IPS-18c (cell line): ENCODE results near the gene SAMD10.

Experiments used
- H3K4me3 ChIP-seq: 2 replicates; pipeline ENCODE4 v1.7.0; 2013; ENCODE audit warnings: low read depth, mild to moderate bottlenecking, low read length, moderate library complexity; ENCODE audit not compliant: insufficient read depth
- H3K9me3 ChIP-seq: one replicate; pipeline ENCODE4 v1.6.1; 2013; ENCODE audit warnings: mild to moderate bottlenecking, low read length, moderate library complexity; ENCODE audit not compliant: control insufficient read depth, insufficient read depth

SAMD10 gene

DNA sequence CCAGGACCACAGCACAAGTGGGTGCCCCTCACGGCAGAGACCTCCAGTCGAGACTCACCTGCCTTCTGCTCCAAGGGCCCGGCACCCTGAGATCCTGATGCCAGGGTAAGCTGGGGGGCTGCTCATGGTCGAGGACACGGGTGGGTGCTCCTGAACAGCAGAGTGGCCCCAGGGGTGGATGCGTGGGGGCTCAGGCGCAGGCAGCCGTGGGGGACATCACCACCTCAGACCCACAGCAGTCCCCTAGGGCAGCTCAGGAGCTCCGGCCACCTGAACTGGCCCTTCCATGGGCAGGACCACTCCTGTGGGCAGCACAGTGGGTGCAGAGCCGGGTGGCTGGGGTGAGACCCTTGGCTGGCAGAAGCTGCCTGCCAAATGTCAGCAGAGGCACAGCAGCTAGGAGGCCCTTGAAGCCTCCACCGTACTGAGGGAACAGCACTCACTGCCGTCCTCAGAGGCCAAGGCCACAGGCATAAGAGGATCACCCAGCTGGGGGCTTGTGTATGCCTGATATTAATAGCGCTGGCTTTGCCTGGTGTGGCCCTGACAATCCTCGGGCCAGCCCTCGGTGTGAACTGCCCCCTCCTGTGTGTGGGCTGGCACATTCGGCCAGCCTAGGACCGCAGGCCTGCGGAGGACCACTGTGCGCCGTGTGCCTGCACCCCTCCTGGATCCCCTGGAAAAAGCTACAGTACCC is 28.6 kb downstream of the SAMD10 start:
- no peaks in the 10 kb centered on the region for H3K9me3 ChIP-seq
- H3K4me3 ChIP-seq, result no peak overlapping the region

- no peaks in the 10 kb centered on the region for H3K9me3 ChIP-seq
- H3K4me3 ChIP-seq, result no peak overlapping the region
Measured at GRCh38 chr20:63947638-63948456, 31.6 kb downstream of the SAMD10 start.

DNA sequence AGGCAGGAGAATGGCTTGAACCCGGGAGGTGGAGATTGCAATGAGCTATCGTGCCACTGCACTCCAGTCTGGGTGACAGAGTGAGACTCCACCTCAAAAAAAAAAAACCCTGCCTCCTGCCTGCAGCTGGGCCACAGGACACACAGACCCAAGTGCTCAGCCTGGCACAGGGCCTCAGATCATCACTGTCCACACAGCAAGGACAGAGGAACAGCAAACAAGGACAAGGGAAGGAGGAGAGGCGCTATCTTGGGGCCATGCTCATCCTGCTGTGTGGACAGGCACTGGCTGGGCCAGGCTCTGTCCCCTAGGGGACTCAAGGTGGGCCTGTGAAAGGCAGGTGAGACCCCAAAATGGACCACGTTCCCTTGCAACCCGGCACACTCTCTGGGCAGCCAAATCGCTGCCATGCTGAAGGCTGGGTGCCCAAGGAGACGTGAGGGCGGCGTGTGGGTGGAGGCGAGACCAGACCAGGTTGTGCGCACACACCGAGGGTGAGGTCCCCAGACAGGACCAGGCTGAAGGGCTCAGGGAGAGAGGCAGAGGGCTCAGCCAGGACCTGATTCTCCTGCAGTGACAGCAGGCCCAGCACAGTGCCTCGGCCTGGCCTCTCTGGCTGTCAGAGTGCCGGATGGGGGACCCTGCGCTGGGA is 32.3 kb downstream of the SAMD10 start:
- H3K4me3 ChIP-seq, result no peak overlapping the region
- no peaks in the 10 kb centered on the region for H3K9me3 ChIP-seq

- H3K4me3 ChIP-seq, result no peak overlapping the region
- H3K9me3 ChIP-seq, result no peaks in the 10 kb centered on the region
Measured at GRCh38 chr20:63945921-63946920, 33.2 kb downstream of the SAMD10 start.

- Histone ChIP-seq H3K4me3 (no peak overlapping the region), H3K9me3 (no peaks in the 10 kb centered on the region)
Measured at GRCh38 chr20:63945031-63945658, 34.3 kb downstream of the SAMD10 start.

DNA sequence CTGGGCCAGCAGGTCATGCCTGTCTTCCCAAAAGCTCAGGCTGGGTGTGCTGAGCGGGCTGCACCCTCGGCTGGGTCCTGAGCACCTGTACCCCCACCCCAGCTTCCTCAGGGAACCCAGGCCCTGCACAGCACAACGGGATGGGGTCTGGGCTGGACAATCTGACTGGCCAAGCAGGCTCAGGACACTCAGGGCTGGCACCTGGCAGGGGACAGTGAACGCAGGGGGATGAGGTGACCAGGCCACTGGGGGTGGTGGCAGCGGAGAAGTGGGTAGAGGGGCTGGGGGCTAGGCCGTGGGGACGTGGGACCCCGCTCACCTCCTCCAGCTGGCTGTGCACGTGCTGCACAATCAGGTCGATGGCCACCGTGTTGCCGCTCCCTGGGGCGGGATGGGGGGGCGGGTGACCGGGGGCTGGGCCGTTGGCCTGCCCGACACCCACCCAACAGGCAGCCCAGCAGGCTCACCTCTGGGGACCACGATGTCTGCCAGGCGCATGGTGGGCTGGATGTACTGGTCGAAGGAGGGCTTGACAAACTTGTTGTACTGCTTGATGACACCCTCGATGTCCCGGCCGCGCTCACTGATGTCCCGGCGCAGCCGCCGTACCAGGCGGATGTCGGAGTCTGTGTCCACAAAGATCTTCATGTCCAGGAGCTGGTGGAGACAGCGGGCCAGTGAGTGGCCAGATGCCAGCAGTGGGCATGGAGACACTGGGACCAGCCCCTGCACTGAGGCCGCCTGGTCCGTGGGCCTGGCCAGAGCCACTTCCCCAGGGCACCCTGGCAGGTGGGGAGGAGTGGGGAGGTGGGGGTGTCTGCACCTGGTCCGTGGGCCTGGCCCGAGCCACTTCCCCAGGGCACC is 35.1 kb downstream of the SAMD10 start:
- Histone ChIP-seq H3K9me3 (no peaks in the 10 kb centered on the region), H3K4me3 (no peak overlapping the region; the same call in 1 of the 2 replicates)

- no peaks in the 10 kb centered on the region for H3K9me3 ChIP-seq
Measured at GRCh38 chr20:63943808-63944077, 35.7 kb downstream of the SAMD10 start.

DNA sequence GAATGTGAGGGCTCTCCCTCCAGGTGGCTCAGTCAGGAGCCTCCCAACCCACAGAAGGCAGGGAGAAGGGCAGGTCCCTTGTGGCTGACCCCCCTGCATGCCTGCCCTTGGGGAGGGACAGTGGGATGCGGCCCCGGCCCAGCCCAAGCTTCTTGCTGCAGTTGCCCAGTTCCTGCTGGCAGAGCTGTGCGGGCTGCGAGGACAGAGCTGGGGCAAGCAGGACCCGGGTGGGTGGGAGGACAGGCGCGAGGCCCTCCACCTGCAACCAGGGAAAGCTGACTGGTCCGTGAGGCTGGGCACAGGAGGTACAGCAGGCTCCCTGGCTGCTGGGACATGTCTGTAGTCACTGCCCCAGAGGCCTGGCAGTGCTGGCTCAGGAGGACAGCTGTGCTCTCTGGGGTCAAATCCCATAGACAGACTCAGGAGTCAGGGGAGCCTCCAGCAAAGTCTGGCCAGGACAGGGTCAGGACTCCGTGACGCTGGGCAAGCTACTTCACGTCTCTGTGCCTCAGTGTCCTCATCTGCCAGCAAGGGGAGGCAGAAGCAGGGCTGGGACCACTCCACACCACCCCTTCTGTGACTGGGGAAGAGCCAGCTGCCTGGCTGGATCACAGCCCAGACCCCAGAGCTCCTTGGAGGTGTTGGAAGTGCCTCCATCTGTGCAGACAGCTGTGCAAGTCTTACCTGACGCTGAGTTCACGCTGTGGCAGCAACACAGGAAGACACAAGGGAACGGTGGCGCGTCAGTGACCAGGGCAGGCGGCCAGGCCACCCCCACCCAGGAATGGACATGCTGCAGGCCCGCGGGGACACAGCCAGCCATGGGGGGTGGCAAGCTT is 36.3 kb downstream of the SAMD10 start:
- no peak overlapping the region for H3K4me3 ChIP-seq

More at GRCh38 chr20:63943808-63944077, 35.7 kb downstream of the SAMD10 start:
- H3K4me3 ChIP-seq, result no peak overlapping the region; the same call in 1 of the 2 replicates

DNA sequence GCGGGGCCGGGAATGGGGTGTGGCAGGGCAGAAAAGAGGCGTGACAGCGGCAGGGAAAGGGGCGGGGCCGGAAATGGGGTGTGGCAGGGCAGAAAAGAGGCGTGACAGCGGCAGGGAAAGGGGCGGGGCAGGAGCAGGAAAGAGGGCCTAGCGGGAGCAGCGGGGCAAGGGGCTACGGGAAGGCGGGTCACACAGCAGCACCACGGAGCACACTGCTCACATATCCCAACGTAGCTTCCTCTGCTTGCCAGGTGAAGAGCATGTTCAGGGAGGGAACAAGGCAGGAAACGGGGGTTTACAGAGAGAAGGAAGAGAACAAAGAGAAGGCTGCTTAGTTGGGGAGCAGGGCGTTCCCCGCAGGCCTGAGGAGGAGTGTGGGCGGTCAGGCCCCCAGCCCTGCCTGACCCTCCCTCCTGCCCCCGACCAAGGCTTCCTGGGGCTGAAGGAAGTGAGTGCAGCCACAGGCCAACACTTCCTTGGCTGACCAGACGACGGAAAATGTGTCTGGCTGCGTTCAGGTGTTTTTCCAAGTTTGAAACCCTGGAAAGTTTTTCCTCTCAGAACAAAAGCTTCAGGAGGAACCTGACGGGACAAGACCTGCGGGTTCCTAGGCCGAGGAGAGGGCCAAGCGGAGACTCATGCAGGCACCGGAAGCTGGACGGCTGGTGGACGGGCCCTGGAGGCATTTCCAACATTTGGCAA is 37.0 kb downstream of the SAMD10 start:
- 0 out of 2 replicates have a peak overlapping the region, but pooled peaks have one; percentile 25 for H3K4me3 ChIP-seq
- H3K9me3 ChIP-seq, result no peaks in the 10 kb centered on the region

More for the DNA sequence above, 36.3 kb downstream of the SAMD10 start:
- H3K9me3 ChIP-seq, result no peaks in the 10 kb centered on the region

GRCh38 chr20:63941282-63942081 is 38.0 kb downstream of the SAMD10 start:
- Histone ChIP-seq H3K4me3 (peak overlapping the region; percentile 55), H3K9me3 (no peaks in the 10 kb centered on the region)

GRCh38 chr20:63940472-63941266 is 38.8 kb downstream of the SAMD10 start:
- peak overlapping the region; percentile 55 for H3K4me3 ChIP-seq
- no peaks in the 10 kb centered on the region for H3K9me3 ChIP-seq

DNA sequence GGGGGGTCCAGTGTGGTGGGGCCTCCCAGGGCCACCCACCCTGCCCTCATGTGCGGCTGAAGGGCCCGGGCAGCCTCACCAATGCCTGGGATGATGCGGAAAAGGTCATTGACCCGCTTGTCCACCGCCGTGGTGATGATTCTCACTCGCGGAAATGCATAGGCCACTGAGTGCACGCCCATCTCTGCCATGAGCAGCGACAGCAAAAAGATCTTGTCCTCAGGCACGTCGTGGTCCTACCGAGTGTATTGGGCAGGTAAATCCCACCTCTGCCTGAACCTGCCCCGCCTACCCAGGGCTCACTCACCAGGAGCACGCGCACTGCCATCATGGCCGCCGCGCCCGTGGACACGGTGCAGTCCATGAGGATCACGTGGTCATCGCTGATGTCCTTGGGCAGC is 39.4 kb downstream of the SAMD10 start:
- H3K9me3 ChIP-seq, result no peaks in the 10 kb centered on the region
- peak overlapping the region; percentile 55 for H3K4me3 ChIP-seq
